Panc1 (cell line): ENCODE results near the gene KCNE4. TPM values are rescaled to one million over a fixed set of nuclear protein-coding genes. Genes with fewer than 3 reads are reported as not detected.

Experiments used
- ATAC-seq: fragments of 200-7000 bp; cut with Tn5 transposase; 2 replicates; pipeline ENCODE4 v1.9.1; 2020; ENCODE audit warnings: mild to moderate bottlenecking, moderate library complexity
- BruUV-seq: library from RNA; stranded (reverse); fragments of 400-500 nt; replicated peaks from 2 replicates; lab custom pipeline; 2021; lab: Mats Ljungman, UMichigan
- CTCF ChIA-PET: fragments of 300-600 bp; sonication (Branson Sonifier 250); formaldehyde crosslinking; loops from one replicate; lab custom pipeline; 2022; ENCODE audit warnings: antibody characterized with exemption; lab: Charles Lee
- POLR2A ChIA-PET: fragments of 300-600 bp; sonication (Branson Sonifier 250); formaldehyde crosslinking; loops from one replicate; lab custom pipeline; 2022; ENCODE audit warnings: antibody characterized with exemption; lab: Charles Lee
- DNase-seq: peaks from one replicate; pipeline ENCODE4 v3.0.0-alpha.2; 2010; ENCODE audit warnings: low read depth, low spot score
- H3K27ac ChIP-seq: 2 replicates; pipeline ENCODE4 v1.5.1; 2011; ENCODE audit warnings: mild to moderate bottlenecking, low read length, inconsistent platforms
- H3K27me3 ChIP-seq: fragments of 200-500 bp; sonication (Bioruptor generic); 2 replicates; pipeline ENCODE4 v1.6.0; 2014; ENCODE audit warnings: low read length, inconsistent platforms; ENCODE audit not compliant: control insufficient read depth, insufficient read depth
- H3K36me3 ChIP-seq: fragments of 200-500 bp; sonication (Bioruptor generic); 2 replicates; pipeline ENCODE4 v1.5.1; 2014; ENCODE audit warnings: inconsistent platforms, mild to moderate bottlenecking, low read length, moderate library complexity; ENCODE audit not compliant: control insufficient read depth, insufficient read depth
- H3K4me1 ChIP-seq: 2 replicates; pipeline ENCODE4 v1.5.1; 2011; ENCODE audit warnings: inconsistent platforms, mild to moderate bottlenecking, low read length, moderate library complexity; ENCODE audit not compliant: control insufficient read depth, insufficient read depth
- H3K4me3 ChIP-seq, 2 experiments: 2 replicates each; pipeline ENCODE4 v1.5.1; 2011 to 2012; ENCODE audit warnings: low read depth in 2 of 2, low read length in 2 of 2, mild to moderate bottlenecking in 2 of 2, inconsistent platforms in 1 of 2, moderate library complexity in 1 of 2
- H3K9me3 ChIP-seq: fragments of 200-500 bp; sonication (Bioruptor generic); 2 replicates; pipeline ENCODE4 v1.5.1; 2014; ENCODE audit warnings: low read depth, mild to moderate bottlenecking, inconsistent platforms, low read length, moderate library complexity; ENCODE audit not compliant: control insufficient read depth, insufficient read depth
- CTCF ChIP-seq: fragments of 450-650 bp; IDR thresholded peaks from 2 replicates; pipeline ENCODE4 v1.5.1; 2017; ENCODE audit warnings: mild to moderate bottlenecking
- POLR2AphosphoS5 ChIP-seq: IDR thresholded peaks from 2 replicates; pipeline ENCODE4 v1.6.1; 2012; ENCODE audit warnings: mild to moderate bottlenecking, low read depth, low read length, moderate library complexity
- REST ChIP-seq, 2 experiments: IDR thresholded peaks; 2 replicates each; pipeline ENCODE4 v1.6.1; 2011 to 2012; ENCODE audit warnings: low read depth in 2 of 2, control low read depth in 1 of 2, low read length in 1 of 2, mild to moderate bottlenecking in 1 of 2, moderate library complexity in 1 of 2; ENCODE audit not compliant: insufficient read depth in 1 of 2
- SIN3A ChIP-seq: IDR thresholded peaks from 2 replicates; pipeline ENCODE4 v1.6.1; 2012; ENCODE audit warnings: low read depth, mild to moderate bottlenecking, low read length, moderate library complexity, borderline replicate concordance; ENCODE audit not compliant: insufficient read depth
- TCF7L2 ChIP-seq: IDR thresholded peaks from 2 replicates; pipeline ENCODE4 v1.6.1; 2011; ENCODE audit warnings: mild to moderate bottlenecking, low read depth, low read length, inconsistent platforms
- in situ Hi-C: cut with HindIII; loops from 2 replicates; pipeline ENCODE4 v1.10.0; 2016; ENCODE audit warnings: low sequenced_read_pairs, low pct_unique_long_range_greater_than_20kb
- intact Hi-C: fragments of 100-400 bp; cut with micrococcal nuclease; formaldehyde crosslinking; loops from one replicate; pipeline ENCODE4 v1.10.0; 2022; ENCODE audit not compliant: unreplicated experiment
- total RNA-seq: library from RNA; stranded (reverse); gene quantifications from one replicate; pipeline ENCODE4 v1.2.1, GENCODE V29; 2021; ENCODE audit not compliant: unreplicated experiment

The KCNE4 gene
- total RNA-seq, 1 experiment from 2014 or later: 0.21 TPM

DNA sequence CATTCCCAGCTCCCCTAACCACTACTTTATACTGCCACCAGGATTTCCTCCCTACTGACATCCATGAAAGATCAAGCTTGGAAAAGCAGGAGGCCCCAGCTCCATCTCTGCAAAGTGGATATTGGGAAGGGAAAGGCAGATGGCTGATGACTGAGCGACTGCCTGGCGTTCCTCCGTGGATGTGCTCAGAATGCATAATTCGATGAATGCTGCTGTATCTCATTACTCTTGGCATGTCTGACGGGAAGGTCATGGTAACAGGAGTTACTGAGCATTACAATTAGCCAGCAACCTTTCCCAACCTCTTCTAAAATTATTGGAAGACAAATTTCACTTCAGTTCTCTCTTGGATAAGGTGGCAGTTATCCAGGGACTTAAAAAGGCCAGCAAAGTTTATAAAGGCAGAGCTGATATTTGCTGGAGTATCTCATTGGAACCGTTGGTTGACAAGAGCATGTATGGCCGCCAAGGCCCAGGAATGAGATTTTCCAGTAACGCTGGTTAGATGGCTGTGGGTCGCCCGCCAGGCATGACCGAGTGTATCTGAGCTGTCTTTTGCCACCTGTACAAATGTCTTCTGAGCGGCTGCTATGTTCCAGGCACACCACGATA is 34.5 kb downstream of the KCNE4 start:
- Histone ChIP-seq H3K9me3 (no peaks in the 10 kb centered on the region), H3K36me3 (no peaks in the 10 kb centered on the region), H3K4me3 (no peak overlapping the region), H3K27ac (no peak overlapping the region), H3K4me1 (no peaks in the 10 kb centered on the region), H3K27me3 (no peaks in the 10 kb centered on the region)
- ATAC-seq (no peak), DNase-seq (no peak)
- BruUV-seq: no TSS peak
- in situ Hi-C loops: no loop called here
- intact Hi-C loops: no loop called here
- TF ChIP-seq REST (IDR thresholded peaks at IDR 0.05; ENCODE audit: insufficient read depth in 1 of 2, low read depth in 2 of 2, low read length in 1 of 2): no peak
- no peak for TF ChIP-seq SIN3A
- no peak for TF ChIP-seq POLR2AphosphoS5
- no peak for TF ChIP-seq CTCF
- no peak for TF ChIP-seq TCF7L2
- CTCF ChIA-PET: no interaction called here
- POLR2A ChIA-PET: no interaction called here

DNA sequence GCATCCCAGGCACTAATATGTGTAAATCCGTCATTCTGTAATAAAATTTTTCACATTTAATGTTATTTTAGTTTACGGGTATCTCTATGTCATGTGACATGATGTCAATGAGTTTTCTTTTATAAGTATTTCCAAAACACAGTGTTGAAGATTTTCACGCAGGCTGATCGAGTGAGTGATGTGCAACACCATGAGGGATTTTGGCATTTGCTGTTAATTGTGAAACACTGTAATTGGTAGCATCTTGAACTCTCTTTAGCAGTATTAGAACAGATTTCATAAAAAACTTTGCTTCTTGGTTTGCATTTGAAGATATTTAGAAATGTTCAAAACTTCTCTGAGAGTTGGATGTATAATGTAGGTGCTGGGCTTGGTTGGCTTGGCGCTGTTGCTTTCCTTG is 35.5 kb downstream of the KCNE4 start:
- Histone ChIP-seq H3K9me3 (no peaks in the 10 kb centered on the region), H3K4me1 (no peaks in the 10 kb centered on the region), H3K4me3 (no peak overlapping the region), H3K36me3 (no peaks in the 10 kb centered on the region), H3K27me3 (no peaks in the 10 kb centered on the region), H3K27ac (no peak overlapping the region)
- ATAC-seq (no peak), DNase-seq (no peak)
- BruUV-seq: no TSS peak
- no peak for TF ChIP-seq TCF7L2
- ChIA-PET CTCF (no interaction called here), POLR2A (no interaction called here)
- in situ Hi-C loops (no loop called here), intact Hi-C loops (no loop called here)

GRCh38 chr2:223088866-223089265 is 36.9 kb downstream of the KCNE4 start:
- in situ Hi-C loops: no loop called here
- intact Hi-C loops: no loop called here
- H3K36me3 ChIP-seq: no peaks in the 10 kb centered on the region
- no TSS peak for BruUV-seq
- CTCF ChIA-PET: no interaction called here
- TF ChIP-seq TCF7L2: no peak
- TF ChIP-seq POLR2AphosphoS5: no peak
- no peak for TF ChIP-seq CTCF
- no peak for TF ChIP-seq SIN3A
- TF ChIP-seq REST (IDR thresholded peaks at IDR 0.05; ENCODE audit: insufficient read depth in 1 of 2, low read depth in 2 of 2, low read length in 1 of 2): no peak
- no peak for ATAC-seq
- POLR2A ChIA-PET: no interaction called here
- no peak overlapping the region for H3K27ac ChIP-seq
- H3K9me3 ChIP-seq: no peaks in the 10 kb centered on the region
- H3K4me1 ChIP-seq: no peaks in the 10 kb centered on the region
- DNase-seq: no peak
- H3K27me3 ChIP-seq: no peaks in the 10 kb centered on the region
- no peak overlapping the region for H3K4me3 ChIP-seq
